OCI-LY1 (cell line): ENCODE results near the gene FFAR4.

Experiments used
- H2AFZ ChIP-seq: fragments of 200-600 bp; sonication (generic), shearing (Covaris generic); 2 replicates; pipeline ENCODE4 v1.6.0; 2014; ENCODE audit warnings: antibody characterized with exemption, mild to moderate bottlenecking, low read length
- H3F3A ChIP-seq: fragments of 200-600 bp; sonication (generic), shearing (Covaris generic); 2 replicates; pipeline ENCODE4 v1.6.0; 2014; ENCODE audit warnings: mild to moderate bottlenecking, antibody characterized with exemption, low read length, moderate library complexity; ENCODE audit not compliant: insufficient read depth
- H3K27ac ChIP-seq: fragments of 200-600 bp; sonication (generic); 2 replicates; pipeline ENCODE4 v1.5.1; 2014; ENCODE audit warnings: low read length, mixed run types, mild to moderate bottlenecking, low read depth; ENCODE audit not compliant: poor library complexity, severe bottlenecking
- H3K27me3 ChIP-seq: fragments of 200-600 bp; sonication (generic); 2 replicates; pipeline ENCODE4 v1.6.0; 2014; ENCODE audit warnings: antibody characterized with exemption, mild to moderate bottlenecking, low read length, moderate library complexity; ENCODE audit not compliant: insufficient read depth
- H3K36me3 ChIP-seq: fragments of 200-600 bp; sonication (generic); 2 replicates; pipeline ENCODE4 v1.6.1; 2014; ENCODE audit warnings: mild to moderate bottlenecking, antibody characterized with exemption, low read length, moderate library complexity, mixed read lengths; ENCODE audit not compliant: insufficient read depth
- H3K4me1 ChIP-seq: fragments of 200-600 bp; sonication (generic); 2 replicates; pipeline ENCODE4 v1.5.1; 2014; ENCODE audit warnings: mild to moderate bottlenecking, low read length, moderate library complexity; ENCODE audit not compliant: insufficient read depth, severe bottlenecking
- H3K4me2 ChIP-seq: fragments of 200-600 bp; sonication (generic), shearing (Covaris generic); 2 replicates; pipeline ENCODE4 v1.6.1; 2014; ENCODE audit warnings: low read length
- H3K4me3 ChIP-seq: fragments of 200-600 bp; sonication (generic); 2 replicates; pipeline ENCODE4 v1.5.1; 2014; ENCODE audit warnings: low read length, low read depth, mild to moderate bottlenecking, mixed read lengths; ENCODE audit not compliant: poor library complexity, severe bottlenecking
- H3K79me2 ChIP-seq: fragments of 200-600 bp; shearing (Covaris generic); 2 replicates; pipeline ENCODE4 v1.6.1; 2016; ENCODE audit warnings: mixed run types, low read length, mixed read lengths; ENCODE audit not compliant: insufficient read depth
- H3K9ac ChIP-seq: fragments of 200-600 bp; sonication (generic), shearing (Covaris generic); 2 replicates; pipeline ENCODE4 v1.6.1; 2014; ENCODE audit warnings: mild to moderate bottlenecking, low read length, mixed read lengths
- H3K9me2 ChIP-seq: fragments of 200-600 bp; sonication (generic), shearing (Covaris generic); 2 replicates; pipeline ENCODE4 v1.6.1; 2014; ENCODE audit warnings: low read depth, mild to moderate bottlenecking, low read length, mixed read lengths
- H3K9me3 ChIP-seq: fragments of 200-600 bp; shearing (Covaris generic); 2 replicates; pipeline ENCODE4 v1.6.1; 2014; ENCODE audit warnings: low read length, mixed read lengths
- H4K20me1 ChIP-seq: fragments of 200-600 bp; sonication (generic), shearing (Covaris generic); 2 replicates; pipeline ENCODE4 v1.6.0; 2016; ENCODE audit warnings: mild to moderate bottlenecking, low read length; ENCODE audit not compliant: insufficient read depth
- EZH2 ChIP-seq: fragments of 200-600 bp; sonication (generic), shearing (Covaris generic); IDR thresholded peaks from 2 replicates; pipeline ENCODE4 v1.8.0; 2017; ENCODE audit warnings: borderline replicate concordance, mixed run types, mild to moderate bottlenecking, antibody characterized with exemption, low read length, moderate library complexity, mixed read lengths
- TF ChIP-seq, protein P1 (sequence below): fragments of 200-600 bp; sonication (generic), shearing (Covaris generic); IDR thresholded peaks from 2 replicates; pipeline ENCODE4 v1.5.1; 2017; ENCODE audit warnings: mild to moderate bottlenecking, antibody characterized with exemption, low read length, moderate library complexity, mixed read lengths

The FFAR4 gene

DNA sequence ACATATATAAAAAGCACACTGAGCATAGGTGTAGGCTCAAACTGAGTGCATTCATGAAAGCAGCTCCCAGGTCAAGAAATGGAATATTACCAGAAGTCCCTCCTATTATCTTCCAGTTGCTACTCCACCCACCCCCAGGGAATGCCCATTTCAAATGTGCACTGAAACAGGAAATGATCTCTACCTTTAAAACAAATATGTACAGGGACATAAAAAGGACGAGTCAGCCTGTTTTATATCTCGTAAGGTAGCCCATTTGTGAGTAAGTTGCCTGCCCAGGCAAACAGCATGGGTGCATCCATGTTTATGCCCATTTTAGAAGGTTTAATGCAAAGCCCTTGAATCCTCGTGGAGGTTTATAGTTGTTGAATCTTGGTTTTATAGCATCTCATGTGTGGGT is 10.4 kb downstream of the FFAR4 start:
- H3K36me3 ChIP-seq: no peaks in the 10 kb centered on the region
- H3K27ac ChIP-seq: no peak overlapping the region
- no peak for TF ChIP-seq EZH2
- TF ChIP-seq, protein P1, sequence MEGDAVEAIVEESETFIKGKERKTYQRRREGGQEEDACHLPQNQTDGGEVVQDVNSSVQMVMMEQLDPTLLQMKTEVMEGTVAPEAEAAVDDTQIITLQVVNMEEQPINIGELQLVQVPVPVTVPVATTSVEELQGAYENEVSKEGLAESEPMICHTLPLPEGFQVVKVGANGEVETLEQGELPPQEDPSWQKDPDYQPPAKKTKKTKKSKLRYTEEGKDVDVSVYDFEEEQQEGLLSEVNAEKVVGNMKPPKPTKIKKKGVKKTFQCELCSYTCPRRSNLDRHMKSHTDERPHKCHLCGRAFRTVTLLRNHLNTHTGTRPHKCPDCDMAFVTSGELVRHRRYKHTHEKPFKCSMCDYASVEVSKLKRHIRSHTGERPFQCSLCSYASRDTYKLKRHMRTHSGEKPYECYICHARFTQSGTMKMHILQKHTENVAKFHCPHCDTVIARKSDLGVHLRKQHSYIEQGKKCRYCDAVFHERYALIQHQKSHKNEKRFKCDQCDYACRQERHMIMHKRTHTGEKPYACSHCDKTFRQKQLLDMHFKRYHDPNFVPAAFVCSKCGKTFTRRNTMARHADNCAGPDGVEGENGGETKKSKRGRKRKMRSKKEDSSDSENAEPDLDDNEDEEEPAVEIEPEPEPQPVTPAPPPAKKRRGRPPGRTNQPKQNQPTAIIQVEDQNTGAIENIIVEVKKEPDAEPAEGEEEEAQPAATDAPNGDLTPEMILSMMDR: no peak
- no peak overlapping the region for H3K4me2 ChIP-seq
- H2AFZ ChIP-seq: no peak overlapping the region
- H3K4me1 ChIP-seq: no peaks in the 10 kb centered on the region
- H3K27me3 ChIP-seq: no peaks in the 10 kb centered on the region
- H3K9ac ChIP-seq: no peak overlapping the region
- no peaks in the 10 kb centered on the region for H3K9me3 ChIP-seq
- no peaks in the 10 kb centered on the region for H3F3A ChIP-seq
- no peaks in the 10 kb centered on the region for H3K9me2 ChIP-seq
- no peaks in the 10 kb centered on the region for H4K20me1 ChIP-seq
- H3K4me3 ChIP-seq: no peak overlapping the region
- H3K79me2 ChIP-seq: no peaks in the 10 kb centered on the region

DNA sequence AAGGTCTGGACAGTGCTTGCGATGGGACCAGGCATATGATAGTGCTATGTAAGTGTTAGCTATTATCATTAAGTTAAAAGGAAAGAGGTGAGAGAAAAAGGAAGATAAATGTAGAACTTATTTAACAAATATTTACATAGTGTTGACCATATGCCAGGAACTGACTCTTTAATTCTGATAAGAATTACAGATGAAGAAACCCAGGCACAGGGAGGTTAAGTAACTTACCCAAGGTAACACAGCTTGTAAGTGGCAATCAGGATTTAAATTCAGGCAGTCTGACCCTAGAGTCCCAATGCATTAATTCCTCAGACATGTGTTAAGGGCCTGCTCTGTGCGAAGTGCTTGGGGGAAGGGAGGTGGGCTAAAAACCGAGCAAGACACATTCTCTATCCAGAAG is 11.1 kb downstream of the FFAR4 start:
- Histone ChIP-seq H2AFZ (no peak overlapping the region), H4K20me1 (no peaks in the 10 kb centered on the region), H3K27me3 (no peaks in the 10 kb centered on the region), H3K4me2 (no peak overlapping the region), H3K4me3 (no peak overlapping the region), H3K9me3 (no peaks in the 10 kb centered on the region), H3K9me2 (no peaks in the 10 kb centered on the region), H3K27ac (no peak overlapping the region), H3K79me2 (no peaks in the 10 kb centered on the region), H3K4me1 (no peaks in the 10 kb centered on the region), H3K9ac (no peak overlapping the region), H3K36me3 (no peaks in the 10 kb centered on the region), H3F3A (no peaks in the 10 kb centered on the region)
- TF ChIP-seq EZH2: no peak
- TF ChIP-seq, protein P1: no peak

DNA sequence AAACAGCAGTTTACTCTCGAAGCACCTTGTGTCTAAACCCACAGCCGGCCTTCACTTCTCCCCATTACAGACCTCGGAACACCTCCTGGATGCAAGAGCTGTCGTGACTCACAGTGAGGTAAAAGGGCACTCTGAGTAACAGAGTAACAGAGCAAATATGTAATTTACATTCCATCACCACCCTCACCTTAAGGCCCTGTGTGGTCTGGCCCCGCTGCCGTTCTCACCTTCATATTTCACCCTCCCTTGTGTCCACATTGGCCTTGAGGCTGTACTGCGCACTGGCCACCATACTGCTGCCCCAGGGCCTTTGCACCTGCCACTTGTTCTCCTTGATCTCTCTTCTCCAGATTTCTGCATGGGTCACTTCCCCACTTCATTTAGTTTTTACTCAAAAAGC is 12.6 kb downstream of the FFAR4 start:
- Histone ChIP-seq H3K9me3 (no peaks in the 10 kb centered on the region), H4K20me1 (no peaks in the 10 kb centered on the region), H3K79me2 (no peaks in the 10 kb centered on the region), H3K4me2 (no peak overlapping the region), H3K9me2 (no peaks in the 10 kb centered on the region), H3K4me3 (no peak overlapping the region), H3K27me3 (no peaks in the 10 kb centered on the region), H3K36me3 (no peaks in the 10 kb centered on the region), H3F3A (no peaks in the 10 kb centered on the region), H3K9ac (no peak overlapping the region), H3K27ac (no peak overlapping the region), H3K4me1 (no peaks in the 10 kb centered on the region), H2AFZ (no peak overlapping the region)
- TF ChIP-seq EZH2: no peak
- TF ChIP-seq, protein P1: no peak
